ENCODE data around the gene TM9SF1.

GRCh38 chr14:24224618-24225071, 29.4 kb upstream of the TM9SF1 start:
- TF ChIP-seq CTCF (IDR thresholded peaks at IDR 0.05 in 2 of 3, conservative IDR thresholded peaks at IDR 0.05 in 1 of 3; ENCODE audit: control insufficient read depth in 2 of 3, extremely low read depth in 1 of 3, insufficient read depth in 1 of 3, low read depth in 3 of 3, low read length in 3 of 3) (no peak), USF1 (IDR thresholded peaks at IDR 0.05; ENCODE audit: borderline replicate concordance, extremely low read length, insufficient read depth, low read depth, low read length) (no peak), RFX5 (IDR thresholded peaks at IDR 0.05; ENCODE audit: low read depth, low read length) (no peak), TAF1 (IDR thresholded peaks at IDR 0.05; ENCODE audit: borderline replicate concordance, low read depth, low read length) (no peak), EGR1 (IDR thresholded peaks at IDR 0.05; ENCODE audit: borderline replicate concordance in 1 of 2, low read depth in 2 of 2, low read length in 2 of 2) (no peak), MTA3 (IDR thresholded peaks at IDR 0.05; ENCODE audit: borderline replicate concordance, low read length) (no peak), NFIC (IDR thresholded peaks at IDR 0.05; ENCODE audit: low read depth, low read length) (no peak)

Measured in GM12878 (cell line).